ENCODE measurements around the gene CA10.

GRCh38 chr17:51802544-51802943 is 356.0 kb downstream of the CA10 start:
- TF ChIP-seq CTCF (IDR thresholded peaks at IDR 0.05; ENCODE audit: extremely low read depth in 1 of 2, insufficient read depth in 1 of 2, low read depth in 1 of 2, low read length in 2 of 2) (no peak), POLR2A (IDR thresholded peaks at IDR 0.05; ENCODE audit: low read depth, low read length) (no peak)
